Measurements from ENCODE around the gene CPZ. TPM values are rescaled to one million over a fixed set of nuclear protein-coding genes. Genes with fewer than 3 reads are reported as not detected.

Gene CPZ
- polyA plus RNA-seq, result not detected in 2 replicates

DNA sequence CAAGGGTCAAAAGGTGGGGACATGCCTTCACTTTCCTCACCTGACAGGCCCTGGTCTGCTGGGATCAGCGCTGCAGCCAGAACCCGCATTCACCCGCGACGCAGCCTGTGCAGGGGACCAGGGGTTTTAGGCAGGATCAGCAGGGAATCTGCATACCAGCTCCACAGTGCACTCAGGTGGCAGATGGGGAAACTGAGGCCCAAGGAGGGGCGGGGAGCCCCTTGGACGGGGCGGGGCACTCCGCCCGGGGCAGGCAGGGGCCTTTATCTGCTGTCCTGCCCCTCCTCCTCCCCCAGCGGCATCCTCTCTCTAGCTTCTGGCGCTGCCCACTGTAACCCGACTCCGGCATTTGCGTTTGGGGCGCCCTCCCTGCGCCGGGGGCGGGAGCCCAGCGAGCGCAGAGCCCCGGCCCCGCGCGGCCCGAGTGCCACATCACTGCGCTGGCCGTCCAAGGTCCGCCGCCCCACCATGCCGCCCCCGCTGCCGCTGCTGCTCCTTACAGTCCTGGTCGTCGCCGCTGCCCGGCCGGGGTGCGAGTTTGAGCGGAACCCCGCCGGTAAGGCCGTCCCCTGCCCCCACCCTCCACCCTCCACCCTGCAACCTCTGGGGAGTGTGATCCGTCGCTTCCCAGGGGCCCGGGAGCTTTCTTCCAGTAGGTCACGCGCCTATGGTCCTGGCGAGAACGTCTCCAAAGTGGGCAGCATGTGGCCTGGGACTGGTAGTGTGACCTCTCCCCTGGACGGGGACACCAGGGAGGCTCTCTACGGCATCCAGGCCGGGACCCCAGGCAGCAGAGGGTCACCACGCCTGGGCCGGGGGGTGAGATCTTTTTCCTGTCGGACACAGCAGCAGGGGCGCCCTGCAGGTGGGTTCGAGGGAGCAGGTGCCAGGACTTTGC lies at the start of gene CPZ:
Gene CPZ (plus strand): TSS at position 400 of the 898 bp plus-strand sequence. CDS start 69 bp downstream, at position 469.

DNA sequence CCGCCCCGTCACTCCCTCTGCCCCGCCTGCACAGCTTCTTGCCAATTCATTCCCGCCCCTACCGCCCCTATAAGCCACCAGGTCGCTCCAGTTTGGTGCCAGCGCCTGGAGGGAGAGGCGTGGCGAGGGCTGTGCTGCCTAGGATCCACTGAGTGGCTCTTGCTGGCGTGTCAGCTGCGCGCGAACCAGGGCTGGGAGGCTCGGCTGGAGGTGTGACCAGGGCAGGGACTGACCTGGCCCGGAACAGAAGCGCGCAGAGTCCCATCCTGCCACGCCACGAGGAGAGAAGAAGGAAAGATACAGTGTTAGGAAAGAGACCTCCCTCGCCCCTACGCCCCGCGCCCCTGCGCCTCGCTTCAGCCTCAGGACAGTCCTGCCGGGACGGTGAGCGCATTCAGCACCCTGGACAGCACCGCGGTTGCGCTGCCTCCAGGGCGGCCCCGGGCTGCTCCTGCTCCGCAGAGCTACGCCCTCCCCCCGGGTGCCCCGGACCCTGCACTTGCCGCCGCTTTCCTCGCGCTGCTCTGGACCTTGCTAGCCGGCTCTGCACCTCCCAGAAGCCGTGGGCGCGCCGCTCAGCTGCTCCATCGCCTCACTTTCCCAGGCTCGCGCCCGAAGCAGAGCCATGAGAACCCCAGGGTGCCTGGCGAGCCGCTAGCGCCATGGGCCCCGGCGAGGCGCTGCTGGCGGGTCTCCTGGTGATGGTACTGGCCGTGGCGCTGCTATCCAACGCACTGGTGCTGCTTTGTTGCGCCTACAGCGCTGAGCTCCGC lies 12.1 kb upstream of the CPZ start, which contains the start of gene GPR78:
Gene GPR78 (plus strand): TSS at position 72 of the 773 bp plus-strand sequence. CDS start 591 bp downstream, at position 663.

Other genes with a start within 250 kb of the CPZ start
- gene ACOX3, start 152.0 kb upstream of the CPZ start, polyA plus RNA-seq, result 1.6 and 3.0 TPM in 2 replicates
- gene TRMT44, start 152.0 kb upstream of the CPZ start, polyA plus RNA-seq, result 0.64 and 1.3 TPM in 2 replicates
- gene GPR78, start 12.4 kb upstream of the CPZ start, polyA plus RNA-seq, result not detected in 2 replicates